GM23338 (cell line): Measurements from ENCODE around the gene CENPO.
A peak's percentile ranks its signal among the peaks of the same experiment; 100 is the strongest.

Experiments used
- CREB1 ChIP-seq: fragments of 250-450 bp; sonication (Bioruptor Pico); IDR thresholded peaks from 2 replicates; pipeline ENCODE4 v1.5.0; 2020; ENCODE audit warnings: low read depth, mild to moderate bottlenecking, moderate library complexity
- CTCF ChIP-seq, 2 experiments: fragments of 200-600 bp in 1 of 2; sonication (generic) in 1 of 2; conservative IDR thresholded peaks; 2 replicates each; pipeline versions ENCODE4 v1.5.1 to v1.6.1; 2016 to 2017; ENCODE audit warnings: antibody characterized with exemption in 2 of 2, low read depth in 2 of 2, mild to moderate bottlenecking in 2 of 2, moderate library complexity in 1 of 2
- EZH2 ChIP-seq: fragments of 200-600 bp; sonication (generic); IDR thresholded peaks from one replicate; pipeline ENCODE4 v1.8.0; 2017; ENCODE audit warnings: antibody characterized with exemption, mild to moderate bottlenecking, low read depth; ENCODE audit not compliant: unreplicated experiment
- JUNB ChIP-seq: IDR thresholded peaks from one replicate; pipeline ENCODE4 v1.6.1; 2016; ENCODE audit warnings: antibody characterized with exemption; ENCODE audit not compliant: unreplicated experiment
- ZNF114 ChIP-seq: fragments of 250-450 bp; sonication (Bioruptor Pico); IDR thresholded peaks from 2 replicates; pipeline ENCODE4 v1.5.0; 2020; ENCODE audit warnings: mild to moderate bottlenecking, moderate library complexity

- TF ChIP-seq EZH2 = no peak
- 0 out of 4 replicates have a peak, but pooled peaks of 1 of the 2 experiments have one; percentile 4 for TF ChIP-seq CTCF (conservative IDR thresholded peaks at IDR 0.05; ENCODE audit: low read depth in 2 of 2)
- no peak for TF ChIP-seq CREB1 (CRISPR knock-in tag)
- no peak for TF ChIP-seq JUNB
- TF ChIP-seq ZNF114 (CRISPR knock-in tag) = no peak
Observed at GRCh38 chr2:24832931-24833701, 39.9 kb downstream of the CENPO start.
